Astrocyte (in vitro differentiated cells and primary cell): Measurements from ENCODE around the gene CCDC142.

Experiments used
- CTCF ChIP-seq: IDR thresholded peaks from 2 replicates; pipeline ENCODE4 v1.5.1; 2011; ENCODE audit warnings: low read depth, mild to moderate bottlenecking, inconsistent platforms, low read length, moderate library complexity; ENCODE audit not compliant: insufficient read depth
- EZH2 ChIP-seq: IDR thresholded peaks from 2 replicates; pipeline ENCODE4 v1.6.1; 2012; ENCODE audit warnings: mild to moderate bottlenecking, low read length, inconsistent platforms; ENCODE audit not compliant: insufficient read depth

- TF ChIP-seq EZH2 (no peak), CTCF (no peak)
Observed at GRCh38 chr2:74462786-74463105, 20.1 kb downstream of the CCDC142 start.
